Measurements from ENCODE around the gene MAMDC2. TPM values are rescaled to one million over a fixed set of nuclear protein-coding genes. Genes with fewer than 3 reads are reported as not detected.

Gene MAMDC2
- total RNA-seq, 1 experiment from 2014 or later: 2.7 TPM

DNA sequence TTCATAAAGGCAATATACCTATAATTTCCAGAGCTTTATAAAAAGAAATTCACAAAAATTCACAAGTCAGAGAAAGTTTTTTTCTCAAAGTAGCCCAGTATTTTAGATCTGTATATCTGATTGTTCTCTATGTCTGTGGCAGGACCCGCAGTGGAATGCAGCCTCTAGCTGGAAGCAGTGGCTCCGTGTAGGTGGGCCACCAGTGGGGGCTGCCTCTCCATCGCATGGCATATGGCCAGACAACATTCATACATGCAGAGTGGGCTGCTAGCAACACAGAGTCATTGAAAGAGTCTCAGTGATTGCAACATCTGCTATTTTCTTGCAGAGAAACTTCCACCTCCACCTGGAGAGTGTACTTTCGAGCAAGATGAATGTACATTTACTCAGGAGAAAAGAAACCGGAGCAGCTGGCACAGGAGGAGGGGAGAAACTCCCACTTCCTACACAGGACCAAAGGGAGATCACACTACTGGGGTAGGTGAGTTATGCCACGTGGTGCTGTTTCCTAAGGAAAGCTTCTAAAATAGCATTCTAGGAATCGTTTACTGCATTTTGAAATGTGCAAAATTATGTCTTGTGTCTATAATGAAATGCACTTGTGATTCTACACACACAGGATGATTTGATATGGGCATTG lies 126.6 kb downstream of the MAMDC2 start:
- CTCF ChIA-PET: no interaction called here
- DNase-seq: no peak
- no peaks in the 10 kb centered on the region for H3K9me3 ChIP-seq (ENCODE audit: insufficient read depth, low read depth)
- H3K4me1 ChIP-seq (replicated peaks; ENCODE audit: insufficient read depth): no peaks in the 10 kb centered on the region
- no peaks in the 10 kb centered on the region for H3F3A ChIP-seq (ENCODE audit: insufficient read depth, low read depth)
- H3K36me3 ChIP-seq (ENCODE audit: low read depth): no peaks in the 10 kb centered on the region
- POLR2A ChIA-PET (ENCODE audit: unreplicated experiment): no interaction called here
- no TSS peak for BruUV-seq (replicated peaks)
- no peaks in the 10 kb centered on the region for H3K27me3 ChIP-seq (ENCODE audit: insufficient read depth, low read depth)
- H3K27ac ChIP-seq: no peak overlapping the region
- no peak for TF ChIP-seq EZH2 (IDR thresholded peaks at IDR 0.05; ENCODE audit: low read depth)
- TF ChIP-seq, protein P1, sequence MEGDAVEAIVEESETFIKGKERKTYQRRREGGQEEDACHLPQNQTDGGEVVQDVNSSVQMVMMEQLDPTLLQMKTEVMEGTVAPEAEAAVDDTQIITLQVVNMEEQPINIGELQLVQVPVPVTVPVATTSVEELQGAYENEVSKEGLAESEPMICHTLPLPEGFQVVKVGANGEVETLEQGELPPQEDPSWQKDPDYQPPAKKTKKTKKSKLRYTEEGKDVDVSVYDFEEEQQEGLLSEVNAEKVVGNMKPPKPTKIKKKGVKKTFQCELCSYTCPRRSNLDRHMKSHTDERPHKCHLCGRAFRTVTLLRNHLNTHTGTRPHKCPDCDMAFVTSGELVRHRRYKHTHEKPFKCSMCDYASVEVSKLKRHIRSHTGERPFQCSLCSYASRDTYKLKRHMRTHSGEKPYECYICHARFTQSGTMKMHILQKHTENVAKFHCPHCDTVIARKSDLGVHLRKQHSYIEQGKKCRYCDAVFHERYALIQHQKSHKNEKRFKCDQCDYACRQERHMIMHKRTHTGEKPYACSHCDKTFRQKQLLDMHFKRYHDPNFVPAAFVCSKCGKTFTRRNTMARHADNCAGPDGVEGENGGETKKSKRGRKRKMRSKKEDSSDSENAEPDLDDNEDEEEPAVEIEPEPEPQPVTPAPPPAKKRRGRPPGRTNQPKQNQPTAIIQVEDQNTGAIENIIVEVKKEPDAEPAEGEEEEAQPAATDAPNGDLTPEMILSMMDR (conservative IDR thresholded peaks at IDR 0.05): no peak
- H2AFZ ChIP-seq: no peak overlapping the region
- no peak overlapping the region for H3K4me2 ChIP-seq
- intact Hi-C loops (cut with micrococcal nuclease; ENCODE audit: unreplicated experiment): loop anchor here (10.0 kb wide), 1 partner anchor 45 kb away; no protein-coding TSS in a partner anchor
- H3K9me2 ChIP-seq (ENCODE audit: insufficient read depth): no peaks in the 10 kb centered on the region
- no peak overlapping the region for H3K4me3 ChIP-seq
- H3K79me2 ChIP-seq (ENCODE audit: low read depth): no peaks in the 10 kb centered on the region
- no peaks in the 10 kb centered on the region for H4K20me1 ChIP-seq (ENCODE audit: insufficient read depth)

- CTCF ChIA-PET: no interaction called here
- no TSS peak for BruUV-seq (replicated peaks)
- Histone ChIP-seq H4K20me1 (ENCODE audit: insufficient read depth) (no peaks in the 10 kb centered on the region), H3K27ac (no peak overlapping the region), H2AFZ (no peak overlapping the region), H3K9me3 (ENCODE audit: insufficient read depth, low read depth) (no peaks in the 10 kb centered on the region), H3K4me1 (replicated peaks; ENCODE audit: insufficient read depth) (no peaks in the 10 kb centered on the region), H3F3A (ENCODE audit: insufficient read depth, low read depth) (no peaks in the 10 kb centered on the region), H3K4me3 (no peak overlapping the region), H3K36me3 (ENCODE audit: low read depth) (no peaks in the 10 kb centered on the region), H3K4me2 (no peak overlapping the region), H3K27me3 (ENCODE audit: insufficient read depth, low read depth) (no peaks in the 10 kb centered on the region), H3K9me2 (ENCODE audit: insufficient read depth) (no peaks in the 10 kb centered on the region), H3K79me2 (ENCODE audit: low read depth) (no peaks in the 10 kb centered on the region)
- no peak for DNase-seq
- intact Hi-C loops (cut with micrococcal nuclease; ENCODE audit: unreplicated experiment): loop anchor here (10.0 kb wide), 1 partner anchor 48 kb away; no protein-coding TSS in a partner anchor
- POLR2A ChIA-PET (ENCODE audit: unreplicated experiment): interaction anchor here (0.6 kb wide), 1 partner anchor 60 kb away, joined by 5 read pairs; no protein-coding TSS in a partner anchor
- TF ChIP-seq, protein P1 (conservative IDR thresholded peaks at IDR 0.05): no peak
- no peak for TF ChIP-seq EZH2 (IDR thresholded peaks at IDR 0.05; ENCODE audit: low read depth)
Measured at GRCh38 chr9:70172532-70172931, 128.9 kb downstream of the MAMDC2 start.

GRCh38 chr9:70177121-70177520 lies 133.5 kb downstream of the MAMDC2 start:
- no peak overlapping the region for H3K27ac ChIP-seq
- no peaks in the 10 kb centered on the region for H3K4me1 ChIP-seq (replicated peaks; ENCODE audit: insufficient read depth)
- no peak overlapping the region for H3K4me2 ChIP-seq
- H3K36me3 ChIP-seq (ENCODE audit: low read depth): no peaks in the 10 kb centered on the region
- BruUV-seq (replicated peaks): no TSS peak
- H3K9me3 ChIP-seq (ENCODE audit: insufficient read depth, low read depth): no peaks in the 10 kb centered on the region
- POLR2A ChIA-PET (ENCODE audit: unreplicated experiment): no interaction called here
- no peak for DNase-seq
- TF ChIP-seq EZH2 (IDR thresholded peaks at IDR 0.05; ENCODE audit: low read depth): no peak
- TF ChIP-seq, protein P1 (conservative IDR thresholded peaks at IDR 0.05): no peak
- H3K79me2 ChIP-seq (ENCODE audit: low read depth): no peaks in the 10 kb centered on the region
- H3K4me3 ChIP-seq: no peak overlapping the region
- CTCF ChIA-PET: no interaction called here
- no peaks in the 10 kb centered on the region for H4K20me1 ChIP-seq (ENCODE audit: insufficient read depth)
- H3F3A ChIP-seq (ENCODE audit: insufficient read depth, low read depth): no peaks in the 10 kb centered on the region
- intact Hi-C loops (cut with micrococcal nuclease; ENCODE audit: unreplicated experiment): loop anchor here (10.0 kb wide), 1 partner anchor 52 kb away; no protein-coding TSS in a partner anchor
- H3K27me3 ChIP-seq (ENCODE audit: insufficient read depth, low read depth): no peaks in the 10 kb centered on the region
- H2AFZ ChIP-seq: no peak overlapping the region
- H3K9me2 ChIP-seq (ENCODE audit: insufficient read depth): no peaks in the 10 kb centered on the region

Data from PC-9 (cell line).